ENCODE measurements around the gene RGS8. TPM values are rescaled to one million over a fixed set of nuclear protein-coding genes. Genes with fewer than 3 reads are reported as not detected.

The RGS8 gene
- total RNA-seq, 2 donors from 2014 or later = 0.31 TPM; not detected in 1

- Histone ChIP-seq H3K4me3 (no peak overlapping the region), H3K27ac (no peak overlapping the region), H3K27me3 (no peaks in the 10 kb centered on the region), H3K36me3 (no peaks in the 10 kb centered on the region), H3K9me3 (no peaks in the 10 kb centered on the region), H3K4me1 (no peaks in the 10 kb centered on the region)
- DNase-seq (ENCODE audit: low spot score) = no peak
- no peak for TF ChIP-seq CTCF (IDR thresholded peaks at IDR 0.05)
These were observed 39.5 kb downstream of the RGS8 start for GRCh38 chr1:182644886-182645285.

DNA sequence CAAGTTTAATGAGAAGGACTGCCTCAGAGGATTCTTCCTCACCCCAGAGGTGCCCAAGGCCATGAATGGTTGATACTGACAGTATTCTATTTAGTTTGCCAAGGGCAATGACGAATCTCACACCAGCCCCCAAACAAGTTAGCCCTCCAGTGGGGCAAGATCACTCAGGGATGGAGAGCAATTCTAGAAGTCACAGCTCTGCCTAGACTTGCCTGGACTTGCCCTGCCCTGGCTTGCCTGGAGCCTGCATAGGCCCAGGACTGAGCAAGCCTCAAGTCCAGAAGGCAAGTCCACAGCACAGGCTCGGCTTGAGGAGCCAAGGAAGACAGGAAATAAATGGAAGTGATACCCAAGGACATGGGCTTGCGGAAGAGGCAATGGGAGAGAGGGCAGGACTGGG, 40.7 kb downstream of the RGS8 start:
- no peaks in the 10 kb centered on the region for H3K27me3 ChIP-seq
- no peak overlapping the region for H3K27ac ChIP-seq
- DNase-seq (ENCODE audit: low spot score) = no peak
- no peak for TF ChIP-seq CTCF (IDR thresholded peaks at IDR 0.05)
- H3K4me1 ChIP-seq = no peaks in the 10 kb centered on the region
- H3K4me3 ChIP-seq = no peak overlapping the region
- H3K9me3 ChIP-seq = no peaks in the 10 kb centered on the region
- H3K36me3 ChIP-seq = no peaks in the 10 kb centered on the region

- TF ChIP-seq CTCF (IDR thresholded peaks at IDR 0.05) = no peak
- Histone ChIP-seq H3K27ac (no peak overlapping the region), H3K9me3 (no peaks in the 10 kb centered on the region), H3K36me3 (no peaks in the 10 kb centered on the region), H3K4me3 (no peak overlapping the region), H3K27me3 (no peaks in the 10 kb centered on the region), H3K4me1 (no peaks in the 10 kb centered on the region)
- no peak for DNase-seq (ENCODE audit: low spot score)
These were observed 41.9 kb downstream of the RGS8 start for GRCh38 chr1:182642461-182642860.

GRCh38 chr1:182641561-182641960, 42.8 kb downstream of the RGS8 start:
- Histone ChIP-seq H3K9me3 (no peaks in the 10 kb centered on the region), H3K27me3 (no peaks in the 10 kb centered on the region), H3K4me3 (no peak overlapping the region), H3K4me1 (no peaks in the 10 kb centered on the region), H3K27ac (no peak overlapping the region), H3K36me3 (no peaks in the 10 kb centered on the region)
- TF ChIP-seq CTCF (IDR thresholded peaks at IDR 0.05) = no peak
- no peak for DNase-seq (ENCODE audit: low spot score)

DNA sequence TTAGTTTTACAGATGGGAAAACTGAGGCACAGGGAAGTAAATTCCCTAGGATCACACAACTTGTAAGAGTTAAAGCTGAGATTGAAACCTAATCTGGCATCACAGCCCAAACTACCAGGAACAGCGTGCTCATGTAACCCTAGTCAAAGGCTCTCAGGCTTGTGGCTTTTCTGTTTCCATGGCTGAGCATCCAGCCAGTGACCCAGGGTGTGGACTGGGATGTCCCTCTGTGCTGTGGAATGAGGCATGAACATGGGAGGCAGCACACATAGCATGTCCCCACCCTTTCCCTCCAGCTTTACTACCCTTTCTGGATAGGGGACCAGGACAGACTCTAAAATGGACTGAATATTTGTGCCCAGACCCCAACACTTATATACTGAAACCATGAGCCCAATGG, 45.1 kb downstream of the RGS8 start:
- Histone ChIP-seq H3K36me3 (no peaks in the 10 kb centered on the region), H3K4me1 (no peaks in the 10 kb centered on the region), H3K27me3 (no peaks in the 10 kb centered on the region), H3K27ac (no peak overlapping the region), H3K4me3 (no peak overlapping the region), H3K9me3 (no peaks in the 10 kb centered on the region)
- no peak for DNase-seq (ENCODE audit: low spot score)
- no peak for TF ChIP-seq CTCF (IDR thresholded peaks at IDR 0.05)

- Histone ChIP-seq H3K9me3 (no peaks in the 10 kb centered on the region), H3K4me1 (no peaks in the 10 kb centered on the region), H3K36me3 (no peaks in the 10 kb centered on the region), H3K4me3 (no peak overlapping the region), H3K27me3 (no peaks in the 10 kb centered on the region), H3K27ac (no peak overlapping the region)
- TF ChIP-seq CTCF (IDR thresholded peaks at IDR 0.05) = no peak
- no peak for DNase-seq (ENCODE audit: low spot score)
These were observed 46.6 kb downstream of the RGS8 start for GRCh38 chr1:182637769-182638168.
